Measurements from ENCODE around the gene ENHO. TPM values are rescaled to one million over a fixed set of nuclear protein-coding genes. Genes with fewer than 3 reads are reported as not detected.

The ENHO gene
- total and polyA plus RNA-seq, 10 of the 15 experiments (the other 5 are each of a cell fraction or from before 2014, with no cell fraction given), result not detected

GRCh38 chr9:34510497-34511468 lies 12.0 kb downstream of the ENHO start:
- ChIA-PET CTCF (interaction anchor here (1.4 to 1.5 kb wide), 2 partner anchors 12 to 107 kb away, joined by 3 to 5 read pairs; no protein-coding TSS in a partner anchor), RAD21 (ENCODE audit: unreplicated experiment) (no interaction called here), POLR2A (no interaction called here), SMC1A (ENCODE audit: uncharacterized antibody, unreplicated experiment) (interaction anchor here (0.6 kb wide), 1 partner anchor 118 kb away, joined by 3 read pairs; no protein-coding TSS in a partner anchor)
- TF ChIP-seq CHD2 (IDR thresholded peaks at IDR 0.05; ENCODE audit: borderline replicate concordance, low read depth, low read length) (no peak), MEF2B (IDR thresholded peaks at IDR 0.05; ENCODE audit: partially characterized antibody, poor library complexity, severe bottlenecking) (no peak)
- TF ChIP-seq, protein P1, sequence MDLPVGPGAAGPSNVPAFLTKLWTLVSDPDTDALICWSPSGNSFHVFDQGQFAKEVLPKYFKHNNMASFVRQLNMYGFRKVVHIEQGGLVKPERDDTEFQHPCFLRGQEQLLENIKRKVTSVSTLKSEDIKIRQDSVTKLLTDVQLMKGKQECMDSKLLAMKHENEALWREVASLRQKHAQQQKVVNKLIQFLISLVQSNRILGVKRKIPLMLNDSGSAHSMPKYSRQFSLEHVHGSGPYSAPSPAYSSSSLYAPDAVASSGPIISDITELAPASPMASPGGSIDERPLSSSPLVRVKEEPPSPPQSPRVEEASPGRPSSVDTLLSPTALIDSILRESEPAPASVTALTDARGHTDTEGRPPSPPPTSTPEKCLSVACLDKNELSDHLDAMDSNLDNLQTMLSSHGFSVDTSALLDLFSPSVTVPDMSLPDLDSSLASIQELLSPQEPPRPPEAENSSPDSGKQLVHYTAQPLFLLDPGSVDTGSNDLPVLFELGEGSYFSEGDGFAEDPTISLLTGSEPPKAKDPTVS (IDR thresholded peaks at IDR 0.05; ENCODE audit: low read depth, low read length), result no peak
- TF ChIP-seq, protein P2, sequence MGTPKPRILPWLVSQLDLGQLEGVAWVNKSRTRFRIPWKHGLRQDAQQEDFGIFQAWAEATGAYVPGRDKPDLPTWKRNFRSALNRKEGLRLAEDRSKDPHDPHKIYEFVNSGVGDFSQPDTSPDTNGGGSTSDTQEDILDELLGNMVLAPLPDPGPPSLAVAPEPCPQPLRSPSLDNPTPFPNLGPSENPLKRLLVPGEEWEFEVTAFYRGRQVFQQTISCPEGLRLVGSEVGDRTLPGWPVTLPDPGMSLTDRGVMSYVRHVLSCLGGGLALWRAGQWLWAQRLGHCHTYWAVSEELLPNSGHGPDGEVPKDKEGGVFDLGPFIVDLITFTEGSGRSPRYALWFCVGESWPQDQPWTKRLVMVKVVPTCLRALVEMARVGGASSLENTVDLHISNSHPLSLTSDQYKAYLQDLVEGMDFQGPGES (IDR thresholded peaks at IDR 0.05), result no peak
- Histone ChIP-seq H2AFZ (ENCODE audit: control insufficient read depth, low read depth, low read length) (no peak overlapping the region), H3K9me3 (replicated peaks; ENCODE audit: control insufficient read depth, insufficient read depth, low read length) (no peaks in the 10 kb centered on the region), H3K36me3 (ENCODE audit: control insufficient read depth in 2 of 2, insufficient read depth in 2 of 2, low read length in 1 of 2) (no peaks in the 10 kb centered on the region; a peak in 1 of 4 replicates), H3K27ac (ENCODE audit: control insufficient read depth, insufficient read depth) (no peak overlapping the region), H3K27me3 (replicated peaks in 1 of 2; ENCODE audit: control insufficient read depth in 2 of 2, insufficient read depth in 2 of 2, low read length in 1 of 2) (peaks cover 7 to 17% of the 10 kb centered on the region in 2 experiments; a peak in 3 of 4 replicates), H3K9ac (ENCODE audit: control insufficient read depth, insufficient read depth, low read length) (no peak overlapping the region), H3K4me2 (ENCODE audit: control insufficient read depth, insufficient read depth) (no peak overlapping the region), H3K4me1 (ENCODE audit: control insufficient read depth, insufficient read depth, low read length) (no peaks in the 10 kb centered on the region), H4K20me1 (ENCODE audit: control insufficient read depth, insufficient read depth) (no peaks in the 10 kb centered on the region; the same call in 1 of the 2 replicates), H3K79me2 (ENCODE audit: control insufficient read depth, insufficient read depth, low read length) (no peaks in the 10 kb centered on the region), H3K4me3 (no peak overlapping the region)
- DNase-seq (ENCODE audit: low read depth, low spot score) (no peak), ATAC-seq (no peak; the same call in 2 of the 3 replicates), FAIRE-seq (no peak)
- in situ Hi-C loops (cut with MboI), result no loop called here
- 28% methylated on average over 13 of the region's 13 CpGs for WGBS (ENCODE audit: insufficient coverage, insufficient replicate concordance, low lambda C conversion rate, missing lambda C conversion rate)
- no TSS peak for BruUV-seq (replicated peaks)
- intact Hi-C loops (cut with micrococcal nuclease; ENCODE audit: unreplicated experiment), result no loop called here

Measured in GM12878 (cell line).